ENCODE data around the gene PNPO.

DNA sequence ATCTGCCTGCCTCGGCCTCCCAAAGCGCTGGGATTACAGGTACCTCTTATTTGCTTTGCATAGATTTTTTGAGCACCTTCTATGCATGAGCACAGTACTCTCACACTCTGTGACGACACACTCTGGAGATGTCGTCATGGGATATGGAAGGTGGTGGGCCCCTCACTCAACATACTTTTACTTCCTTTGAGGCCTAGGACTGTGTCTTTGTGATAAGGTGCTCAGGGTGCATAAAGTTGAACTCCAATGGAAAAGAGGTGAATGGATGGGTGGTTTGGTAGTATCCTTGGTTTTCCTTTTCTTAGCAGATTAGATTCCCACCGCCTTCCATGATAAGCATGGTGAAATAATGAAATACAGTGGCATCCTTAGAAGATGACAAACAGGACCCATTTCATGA lies 23.5 kb downstream of the PNPO start:
- TF ChIP-seq EZH2 (IDR thresholded peaks at IDR 0.05; ENCODE audit: insufficient read depth, poor library complexity, severe bottlenecking) (no peak), EZH2phosphoT487 (IDR thresholded peaks at IDR 0.05; ENCODE audit: insufficient read depth, low read depth) (no peak)
